Gastrocnemius medialis (tissue), 4 donors: Measurements from ENCODE around the gene UNC13B.

Source experiments
- POLR2A ChIP-seq, 2 donors: fragments of 450-650 bp; IDR thresholded peaks; one replicate each; pipeline ENCODE4 v1.6.1; 2017; ENCODE audit warnings: antibody characterized with exemption in 2 of 2, mild to moderate bottlenecking in 2 of 2, moderate library complexity in 2 of 2
- TF ChIP-seq, protein P1 (sequence below), 5 experiments: fragments of 450-650 bp in 3 of 5; fragments of 200-600 bp in 2 of 5; sonication (generic) in 2 of 5; IDR thresholded peaks in 4 of 5; conservative IDR thresholded peaks in 1 of 5; 1 replicate in 4 of 5; 2 replicates in 1 of 5; pipeline ENCODE4 v1.5.1; 2016 to 2019; ENCODE audit warnings: antibody characterized with exemption in 5 of 5, mild to moderate bottlenecking in 3 of 5, moderate library complexity in 3 of 5

DNA sequence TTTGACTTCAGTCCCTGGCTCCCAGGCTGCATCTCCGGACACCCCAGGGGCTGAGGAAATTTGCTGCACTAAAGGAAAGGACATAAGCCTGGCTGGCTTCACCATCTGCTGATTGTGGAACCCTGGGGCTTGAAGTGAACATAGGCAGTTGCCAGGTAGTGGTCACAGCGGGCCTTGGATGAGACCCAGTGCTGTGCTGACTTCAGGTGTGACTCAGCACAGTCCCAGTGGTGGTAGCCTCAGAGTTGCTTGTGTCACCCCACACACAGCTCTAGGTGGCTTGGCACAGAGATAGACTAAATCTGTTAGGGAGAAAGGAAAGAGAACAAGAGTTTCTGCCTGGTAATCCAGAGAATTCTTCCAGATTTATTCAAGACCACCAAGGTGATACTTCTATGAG lies 292.0 kb downstream of the UNC13B start:
- TF ChIP-seq, protein P1, sequence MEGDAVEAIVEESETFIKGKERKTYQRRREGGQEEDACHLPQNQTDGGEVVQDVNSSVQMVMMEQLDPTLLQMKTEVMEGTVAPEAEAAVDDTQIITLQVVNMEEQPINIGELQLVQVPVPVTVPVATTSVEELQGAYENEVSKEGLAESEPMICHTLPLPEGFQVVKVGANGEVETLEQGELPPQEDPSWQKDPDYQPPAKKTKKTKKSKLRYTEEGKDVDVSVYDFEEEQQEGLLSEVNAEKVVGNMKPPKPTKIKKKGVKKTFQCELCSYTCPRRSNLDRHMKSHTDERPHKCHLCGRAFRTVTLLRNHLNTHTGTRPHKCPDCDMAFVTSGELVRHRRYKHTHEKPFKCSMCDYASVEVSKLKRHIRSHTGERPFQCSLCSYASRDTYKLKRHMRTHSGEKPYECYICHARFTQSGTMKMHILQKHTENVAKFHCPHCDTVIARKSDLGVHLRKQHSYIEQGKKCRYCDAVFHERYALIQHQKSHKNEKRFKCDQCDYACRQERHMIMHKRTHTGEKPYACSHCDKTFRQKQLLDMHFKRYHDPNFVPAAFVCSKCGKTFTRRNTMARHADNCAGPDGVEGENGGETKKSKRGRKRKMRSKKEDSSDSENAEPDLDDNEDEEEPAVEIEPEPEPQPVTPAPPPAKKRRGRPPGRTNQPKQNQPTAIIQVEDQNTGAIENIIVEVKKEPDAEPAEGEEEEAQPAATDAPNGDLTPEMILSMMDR (IDR thresholded peaks at IDR 0.05 in 4 of 5, conservative IDR thresholded peaks at IDR 0.05 in 1 of 5): no peak
- TF ChIP-seq POLR2A (IDR thresholded peaks at IDR 0.05): no peak
